ENCODE results near the gene STH.

- no peak for TF ChIP-seq EZH2 (IDR thresholded peaks at IDR 0.05; ENCODE audit: borderline replicate concordance)
- no peak for TF ChIP-seq CTCF (IDR thresholded peaks at IDR 0.05; ENCODE audit: poor library complexity)
- no peak for TF ChIP-seq EZH2phosphoT487 (IDR thresholded peaks at IDR 0.05; ENCODE audit: low read depth, severe bottlenecking, unreplicated experiment)
Measured at GRCh38 chr17:45952814-45953320, 46.2 kb upstream of the STH start.

Data from hepatocyte (in vitro differentiated cells).